ENCODE measurements around the gene WDR54.
A peak's percentile ranks its signal among the peaks of the same experiment; 100 is the strongest.

Gene WDR54

DNA sequence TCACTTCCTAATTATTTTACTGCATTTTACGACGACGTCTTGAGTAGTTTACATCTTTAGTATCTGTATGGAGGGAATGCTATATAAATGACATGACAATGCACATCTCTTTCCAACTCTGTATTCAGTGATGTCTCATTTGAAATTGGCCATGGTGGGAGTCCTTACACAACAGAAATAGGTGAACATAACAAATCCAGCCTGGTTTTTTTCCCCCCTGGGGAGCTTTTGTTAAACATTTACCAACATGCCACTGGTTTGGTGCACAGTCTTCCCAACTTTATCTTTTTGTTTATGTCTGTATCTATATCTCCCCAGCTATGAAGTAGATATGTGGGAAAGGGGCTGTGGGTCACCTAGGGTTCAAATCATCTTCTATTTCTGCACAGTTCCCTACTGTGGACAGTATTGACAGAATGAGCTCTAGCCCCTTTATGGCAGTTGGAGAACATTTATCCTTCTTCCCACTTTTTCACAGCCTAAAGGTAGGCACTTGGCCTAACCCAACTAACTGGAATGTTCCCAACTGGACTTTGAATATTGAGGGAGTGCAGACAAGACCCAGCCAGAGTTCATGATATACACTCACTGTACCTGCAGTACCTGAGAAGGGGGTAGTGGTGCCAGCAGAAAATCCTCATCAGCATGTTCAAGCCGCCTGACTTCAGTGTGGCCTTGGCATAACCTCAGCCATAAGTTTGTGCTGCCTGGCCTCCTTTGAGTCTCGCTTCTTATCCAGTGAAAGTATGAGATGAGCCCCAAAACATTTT is 25.9 kb downstream of the WDR54 start (continued):
- no peak for TF ChIP-seq ZNF610 (tag by site-specific recombination; IDR thresholded peaks at IDR 0.05; ENCODE audit: borderline replicate concordance)
- no peak for TF ChIP-seq ZNF785 (tag by site-specific recombination; IDR thresholded peaks at IDR 0.05)
- no peak for TF ChIP-seq FEZF1 (tag by site-specific recombination; IDR thresholded peaks at IDR 0.05)

DNA sequence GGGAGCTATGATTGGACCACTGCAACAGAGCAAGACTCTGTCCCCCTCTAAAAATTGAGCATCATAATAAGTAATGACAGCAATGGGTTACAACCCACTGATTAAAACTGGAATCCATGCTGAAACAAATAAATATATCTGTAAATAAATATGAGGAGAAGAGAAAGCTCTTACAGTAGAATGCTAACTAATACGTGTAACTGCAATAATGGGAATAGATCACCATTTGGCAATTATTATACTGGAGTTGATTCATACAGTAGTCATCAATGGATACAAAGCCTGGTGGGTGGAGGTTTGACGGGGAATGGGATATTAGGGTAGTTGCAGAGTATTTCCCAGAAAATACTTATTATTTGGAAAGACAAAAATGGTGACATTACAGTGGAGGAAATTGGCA is 27.2 kb downstream of the WDR54 start:
- H3K36me3 ChIP-seq (ENCODE audit: control insufficient read depth in 2 of 2, insufficient read depth in 1 of 2, low read length in 2 of 2) = no peaks in the 10 kb centered on the region
- H3K4me1 ChIP-seq (ENCODE audit: control insufficient read depth, insufficient read depth, low read length) = peaks cover 7% of the 10 kb centered on the region
- H3K4me3 ChIP-seq (ENCODE audit: low read depth, low read length) = no peak overlapping the region
- H3K27ac ChIP-seq (ENCODE audit: extremely low read depth, low read depth, low read length) = no peak overlapping the region
- TF ChIP-seq ZNF24 (tag by site-specific recombination; IDR thresholded peaks at IDR 0.05) (no peak), ZNF19 (tag by site-specific recombination; IDR thresholded peaks at IDR 0.05; ENCODE audit: low read depth) (no peak), ZNF416 (tag by site-specific recombination; IDR thresholded peaks at IDR 0.05) (no peak), MEIS1 (CRISPR knock-in tag; IDR thresholded peaks at IDR 0.05; ENCODE audit: borderline replicate concordance) (no peak), ZSCAN16 (tag by site-specific recombination; IDR thresholded peaks at IDR 0.05) (no peak), ZNF175 (tag by site-specific recombination; IDR thresholded peaks at IDR 0.05) (no peak)
- POLR2A ChIA-PET = no interaction called here
- CTCF ChIA-PET = interaction anchor here (0.8 kb wide), 1 partner anchor 57 kb away, joined by 3 read pairs; no protein-coding TSS in a partner anchor
- H3K9me3 ChIP-seq (ENCODE audit: control insufficient read depth, insufficient read depth, low read depth, low read length) = no peaks in the 10 kb centered on the region

DNA sequence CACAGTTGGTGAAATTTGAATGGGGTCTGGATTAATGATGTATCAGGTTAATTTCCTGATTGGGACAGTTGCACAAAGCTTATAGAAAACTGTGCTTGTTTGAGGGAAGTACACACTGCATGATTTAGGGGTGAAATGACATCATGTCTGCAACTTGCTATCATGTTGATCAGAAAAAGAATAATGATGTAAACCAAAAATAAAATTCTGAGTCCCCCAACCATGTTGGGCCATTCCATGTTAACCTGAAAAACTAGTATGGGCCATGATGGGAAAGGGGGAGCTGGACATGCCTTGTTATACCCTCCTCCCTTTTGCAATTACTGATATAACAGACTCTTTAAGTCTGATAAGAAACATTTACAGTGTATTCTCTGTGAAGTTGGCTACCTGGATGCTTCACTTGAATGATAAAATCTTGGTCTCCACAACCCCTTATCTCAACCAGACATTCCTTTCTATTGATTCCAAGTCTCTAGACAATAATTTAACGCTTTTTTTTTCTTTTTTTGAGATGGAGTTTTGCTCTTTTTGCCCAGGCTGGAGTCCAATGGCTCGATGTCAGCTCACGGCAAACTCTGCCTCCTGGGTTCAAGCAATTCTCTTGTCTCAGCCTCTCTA is 29.1 kb downstream of the WDR54 start:
- TF ChIP-seq ZNF488 (tag by site-specific recombination; IDR thresholded peaks at IDR 0.05) (no peak), REST (tag by site-specific recombination; IDR thresholded peaks at IDR 0.05) (no peak), HOXC10 (CRISPR knock-in tag; IDR thresholded peaks at IDR 0.05) (no peak), REPIN1 (tag by site-specific recombination; IDR thresholded peaks at IDR 0.05; ENCODE audit: low read depth) (no peak), ZNF366 (tag by site-specific recombination; conservative IDR thresholded peaks at IDR 0.05) (no peak), ZNF426 (tag by site-specific recombination; IDR thresholded peaks at IDR 0.05) (no peak), GFI1B (tag by site-specific recombination; IDR thresholded peaks at IDR 0.05) (no peak)
- TF ChIP-seq, protein P1, sequence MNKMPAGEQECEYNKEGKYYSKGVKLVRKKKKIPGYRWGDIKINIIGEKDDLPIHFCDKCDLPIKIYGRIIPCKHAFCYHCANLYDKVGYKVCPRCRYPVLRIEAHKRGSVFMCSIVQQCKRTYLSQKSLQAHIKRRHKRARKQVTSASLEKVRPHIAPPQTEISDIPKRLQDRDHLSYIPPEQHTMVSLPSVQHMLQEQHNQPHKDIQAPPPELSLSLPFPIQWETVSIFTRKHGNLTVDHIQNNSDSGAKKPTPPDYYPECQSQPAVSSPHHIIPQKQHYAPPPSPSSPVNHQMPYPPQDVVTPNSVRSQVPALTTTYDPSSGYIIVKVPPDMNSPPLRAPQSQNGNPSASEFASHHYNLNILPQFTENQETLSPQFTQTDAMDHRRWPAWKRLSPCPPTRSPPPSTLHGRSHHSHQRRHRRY (tag by site-specific recombination; IDR thresholded peaks at IDR 0.05) = no peak
- TF ChIP-seq, protein P2, sequence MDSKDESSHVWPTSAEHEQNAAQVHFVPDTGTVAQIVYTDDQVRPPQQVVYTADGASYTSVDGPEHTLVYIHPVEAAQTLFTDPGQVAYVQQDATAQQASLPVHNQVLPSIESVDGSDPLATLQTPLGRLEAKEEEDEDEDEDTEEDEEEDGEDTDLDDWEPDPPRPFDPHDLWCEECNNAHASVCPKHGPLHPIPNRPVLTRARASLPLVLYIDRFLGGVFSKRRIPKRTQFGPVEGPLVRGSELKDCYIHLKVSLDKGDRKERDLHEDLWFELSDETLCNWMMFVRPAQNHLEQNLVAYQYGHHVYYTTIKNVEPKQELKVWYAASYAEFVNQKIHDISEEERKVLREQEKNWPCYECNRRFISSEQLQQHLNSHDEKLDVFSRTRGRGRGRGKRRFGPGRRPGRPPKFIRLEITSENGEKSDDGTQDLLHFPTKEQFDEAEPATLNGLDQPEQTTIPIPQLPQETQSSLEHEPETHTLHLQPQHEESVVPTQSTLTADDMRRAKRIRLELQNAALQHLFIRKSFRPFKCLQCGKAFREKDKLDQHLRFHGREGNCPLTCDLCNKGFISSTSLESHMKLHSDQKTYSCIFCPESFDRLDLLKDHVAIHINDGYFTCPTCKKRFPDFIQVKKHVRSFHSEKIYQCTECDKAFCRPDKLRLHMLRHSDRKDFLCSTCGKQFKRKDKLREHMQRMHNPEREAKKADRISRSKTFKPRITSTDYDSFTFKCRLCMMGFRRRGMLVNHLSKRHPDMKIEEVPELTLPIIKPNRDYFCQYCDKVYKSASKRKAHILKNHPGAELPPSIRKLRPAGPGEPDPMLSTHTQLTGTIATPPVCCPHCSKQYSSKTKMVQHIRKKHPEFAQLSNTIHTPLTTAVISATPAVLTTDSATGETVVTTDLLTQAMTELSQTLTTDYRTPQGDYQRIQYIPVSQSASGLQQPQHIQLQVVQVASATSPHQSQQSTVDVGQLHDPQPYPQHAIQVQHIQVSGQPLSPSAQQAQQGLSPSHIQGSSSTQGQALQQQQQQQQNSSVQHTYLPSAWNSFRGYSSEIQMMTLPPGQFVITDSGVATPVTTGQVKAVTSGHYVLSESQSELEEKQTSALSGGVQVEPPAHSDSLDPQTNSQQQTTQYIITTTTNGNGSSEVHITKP (tag by site-specific recombination; IDR thresholded peaks at IDR 0.05) = peak; percentile 65
- H3K9me3 ChIP-seq (ENCODE audit: control insufficient read depth, insufficient read depth, low read depth, low read length) = no peaks in the 10 kb centered on the region
- no peaks in the 10 kb centered on the region for H3K36me3 ChIP-seq (ENCODE audit: control insufficient read depth in 2 of 2, insufficient read depth in 1 of 2, low read length in 2 of 2)
- no peak overlapping the region for H3K27ac ChIP-seq (ENCODE audit: extremely low read depth, low read depth, low read length)
- POLR2A ChIA-PET = interaction anchor here (1.3 kb wide), 1 partner anchor 10 kb away, joined by 3 read pairs; no protein-coding TSS in a partner anchor
- no peak overlapping the region for H3K4me3 ChIP-seq (ENCODE audit: low read depth, low read length)
- CTCF ChIA-PET = interaction anchor here (1.5 kb wide), 1 partner anchor 11 kb away, joined by 6 read pairs; no protein-coding TSS in a partner anchor
- no peaks in the 10 kb centered on the region for H3K4me1 ChIP-seq (ENCODE audit: control insufficient read depth, insufficient read depth, low read length)
